ENCODE data around the gene PLEKHG5.
"Not testable (repeated sequence)": the region's sequence is repeated elsewhere in the genome, so short reads cannot be mapped to it uniquely, and the experiment has no call there.

The PLEKHG5 gene

GRCh38 chr1:6494627-6495026, 3.2 kb upstream of the PLEKHG5 start:
- H3K4me1 Mint-ChIP-seq (ENCODE audit: low read depth): peaks cover 39% of the 10 kb centered on the region
- H3K27me3 Mint-ChIP-seq: no peaks in the 10 kb centered on the region
- no peaks in the 10 kb centered on the region for H3K9me3 Mint-ChIP-seq (ENCODE audit: low read depth)
- no peaks in the 10 kb centered on the region for H3K36me3 Mint-ChIP-seq
- H3K4me3 Mint-ChIP-seq: no peak overlapping the region
- no peak overlapping the region for H3K27ac Mint-ChIP-seq

GRCh38 chr1:6493834-6494223, 2.4 kb upstream of the PLEKHG5 start:
- peaks cover 39% of the 10 kb centered on the region for H3K4me1 Mint-ChIP-seq (ENCODE audit: low read depth)
- not testable (repeated sequence) for H3K9me3 Mint-ChIP-seq (ENCODE audit: low read depth); H3K27ac Mint-ChIP-seq

GRCh38 chr1:6491966-6492365, 499 bp upstream of the PLEKHG5 start:
- peak overlapping the region; percentile 46 for H3K27ac Mint-ChIP-seq
- H3K27me3 Mint-ChIP-seq: peaks cover 2% of the 10 kb centered on the region
- H3K4me1 Mint-ChIP-seq (ENCODE audit: low read depth): peaks cover 35% of the 10 kb centered on the region
- H3K36me3 Mint-ChIP-seq: no peaks in the 10 kb centered on the region
- peak overlapping the region; percentile 86 for H3K4me3 Mint-ChIP-seq
- H3K9me3 Mint-ChIP-seq (ENCODE audit: low read depth): no peaks in the 10 kb centered on the region

More at GRCh38 chr1:6493834-6494223, 2.4 kb upstream of the PLEKHG5 start:
- not testable (repeated sequence) for H3K4me3 Mint-ChIP-seq, H3K36me3 Mint-ChIP-seq, H3K27me3 Mint-ChIP-seq

- no peaks in the 10 kb centered on the region for H3K36me3 Mint-ChIP-seq
- peak overlapping the region; percentile 86 for H3K4me3 Mint-ChIP-seq
- peaks cover 36% of the 10 kb centered on the region for H3K4me1 Mint-ChIP-seq (ENCODE audit: low read depth)
- peaks cover 7% of the 10 kb centered on the region for H3K27me3 Mint-ChIP-seq
- peak overlapping the region; percentile 66 for H3K27ac Mint-ChIP-seq
- H3K9me3 Mint-ChIP-seq (ENCODE audit: low read depth): no peaks in the 10 kb centered on the region
Measured at GRCh38 chr1:6491081-6491449, 402 bp downstream of the PLEKHG5 start.

GRCh38 chr1:6490181-6491080, 1.0 kb downstream of the PLEKHG5 start:
- Mint-ChIP-seq H3K4me3 (peak overlapping the region; percentile 86), H3K27ac (peak overlapping the region; percentile 41), H3K27me3 (peaks cover 7% of the 10 kb centered on the region), H3K9me3 (ENCODE audit: low read depth) (no peaks in the 10 kb centered on the region), H3K4me1 (ENCODE audit: low read depth) (peaks cover 30% of the 10 kb centered on the region), H3K36me3 (no peaks in the 10 kb centered on the region)

GRCh38 chr1:6489799-6490180, 1.7 kb downstream of the PLEKHG5 start:
- no peaks in the 10 kb centered on the region for H3K9me3 Mint-ChIP-seq (ENCODE audit: low read depth)
- H3K36me3 Mint-ChIP-seq: no peaks in the 10 kb centered on the region
- H3K27ac Mint-ChIP-seq: no peak overlapping the region
- peaks cover 7% of the 10 kb centered on the region for H3K27me3 Mint-ChIP-seq
- peaks cover 30% of the 10 kb centered on the region for H3K4me1 Mint-ChIP-seq (ENCODE audit: low read depth)
- H3K4me3 Mint-ChIP-seq: peak overlapping the region; percentile 75

GRCh38 chr1:6489383-6489765, 2.1 kb downstream of the PLEKHG5 start:
- peaks cover 7% of the 10 kb centered on the region for H3K27me3 Mint-ChIP-seq
- no peaks in the 10 kb centered on the region for H3K9me3 Mint-ChIP-seq (ENCODE audit: low read depth)
- peaks cover 27% of the 10 kb centered on the region for H3K4me1 Mint-ChIP-seq (ENCODE audit: low read depth)
- peak overlapping the region; percentile 75 for H3K4me3 Mint-ChIP-seq
- no peak overlapping the region for H3K27ac Mint-ChIP-seq
- H3K36me3 Mint-ChIP-seq: no peaks in the 10 kb centered on the region

- Mint-ChIP-seq H3K27me3 (peaks cover 8% of the 10 kb centered on the region), H3K9me3 (ENCODE audit: low read depth) (no peaks in the 10 kb centered on the region), H3K36me3 (no peaks in the 10 kb centered on the region), H3K27ac (no peak overlapping the region), H3K4me1 (ENCODE audit: low read depth) (peaks cover 27% of the 10 kb centered on the region), H3K4me3 (no peak overlapping the region)
Measured at GRCh38 chr1:6488602-6489382, 2.7 kb downstream of the PLEKHG5 start.

GRCh38 chr1:6487804-6488484, 3.5 kb downstream of the PLEKHG5 start:
- Mint-ChIP-seq H3K27ac (no peak overlapping the region), H3K36me3 (no peaks in the 10 kb centered on the region), H3K4me1 (ENCODE audit: low read depth) (peaks cover 23% of the 10 kb centered on the region), H3K9me3 (ENCODE audit: low read depth) (no peaks in the 10 kb centered on the region), H3K4me3 (no peak overlapping the region), H3K27me3 (peaks cover 8% of the 10 kb centered on the region)

GRCh38 chr1:6486433-6487011, 4.9 kb downstream of the PLEKHG5 start:
- no peak overlapping the region for H3K27ac Mint-ChIP-seq

GRCh38 chr1:6485168-6486101, 6.0 kb downstream of the PLEKHG5 start:
- no peak overlapping the region for H3K27ac Mint-ChIP-seq
- H3K4me1 Mint-ChIP-seq (ENCODE audit: low read depth): peaks cover 9% of the 10 kb centered on the region
- peaks cover 8% of the 10 kb centered on the region for H3K27me3 Mint-ChIP-seq
- no peak overlapping the region for H3K4me3 Mint-ChIP-seq
- H3K36me3 Mint-ChIP-seq: no peaks in the 10 kb centered on the region
- H3K9me3 Mint-ChIP-seq (ENCODE audit: low read depth): no peaks in the 10 kb centered on the region

More at GRCh38 chr1:6486433-6487011, 4.9 kb downstream of the PLEKHG5 start:
- Mint-ChIP-seq H3K4me1 (ENCODE audit: low read depth) (peaks cover 14% of the 10 kb centered on the region), H3K9me3 (ENCODE audit: low read depth) (no peaks in the 10 kb centered on the region), H3K4me3 (peak overlapping the region; percentile 42), H3K36me3 (no peaks in the 10 kb centered on the region), H3K27me3 (peaks cover 8% of the 10 kb centered on the region)

- Mint-ChIP-seq H3K4me1 (ENCODE audit: low read depth) (peaks cover 9% of the 10 kb centered on the region), H3K9me3 (ENCODE audit: low read depth) (no peaks in the 10 kb centered on the region), H3K4me3 (peak overlapping the region; percentile 51), H3K36me3 (no peaks in the 10 kb centered on the region), H3K27ac (no peak overlapping the region), H3K27me3 (peaks cover 8% of the 10 kb centered on the region)
Measured at GRCh38 chr1:6484826-6485167, 6.7 kb downstream of the PLEKHG5 start.

- H3K27me3 Mint-ChIP-seq: peaks cover 8% of the 10 kb centered on the region
- no peaks in the 10 kb centered on the region for H3K36me3 Mint-ChIP-seq
- no peaks in the 10 kb centered on the region for H3K9me3 Mint-ChIP-seq (ENCODE audit: low read depth)
- H3K4me3 Mint-ChIP-seq: no peak overlapping the region
- peaks cover 9% of the 10 kb centered on the region for H3K4me1 Mint-ChIP-seq (ENCODE audit: low read depth)
- H3K27ac Mint-ChIP-seq: no peak overlapping the region
Measured at GRCh38 chr1:6483761-6484117, 7.7 kb downstream of the PLEKHG5 start.
